Inferior parietal cortex (tissue), 1 donor: ENCODE measurements around the gene TMEM39A.

Source experiments
- DNase-seq: peaks from one replicate; pipeline ENCODE4 v3.0.0-alpha.2; 2016; ENCODE audit errors: extremely low spot score

The TMEM39A gene

GRCh38 chr3:119401069-119401468 lies 62.3 kb downstream of the TMEM39A start:
- DNase-seq, result no peak

GRCh38 chr3:119400466-119400865 lies 62.9 kb downstream of the TMEM39A start:
- DNase-seq, result no peak

GRCh38 chr3:119396870-119397269 lies 66.5 kb downstream of the TMEM39A start:
- no peak for DNase-seq

GRCh38 chr3:119395923-119396358 lies 67.5 kb downstream of the TMEM39A start:
- DNase-seq, result no peak

GRCh38 chr3:119388577-119388976 lies 74.8 kb downstream of the TMEM39A start:
- DNase-seq, result no peak

GRCh38 chr3:119382134-119382533 lies 81.3 kb downstream of the TMEM39A start:
- DNase-seq, result no peak

GRCh38 chr3:119380697-119381096 lies 82.7 kb downstream of the TMEM39A start:
- no peak for DNase-seq
